K562 (cell line): ENCODE measurements around the gene ARHGEF10L. TPM values are rescaled to one million over a fixed set of nuclear protein-coding genes. Genes with fewer than 3 reads are reported as not detected.

Source experiments
- ATAC-seq: fragments of 200-7000 bp; cut with Tn5 transposase; 3 replicates; pipeline ENCODE4 v1.9.1; 2020; ENCODE audit warnings: moderate library complexity
- BruUV-seq: library from RNA; stranded (reverse); fragments of 400-500 nt; replicated peaks from 2 replicates; lab custom pipeline; 2021; lab: Mats Ljungman, UMichigan
- CTCF ChIA-PET: fragments of 300-600 bp; formaldehyde crosslinking; extraction: SDS; loops from one replicate; lab custom pipeline; 2021; ENCODE audit warnings: low intra/inter-chr PET ratio; lab: Yijun Ruan, JAX
- POLR2A ChIA-PET: fragments of 300-600, 350-650 bp; sonication (Branson Sonifier 250); formaldehyde crosslinking; extraction: SDS; loops from one replicate; lab custom pipeline; 2021; ENCODE audit warnings: antibody characterized with exemption, inconsistent platforms; lab: Yijun Ruan, JAX
- DNase-seq, 4 experiments: peaks; one replicate each; pipeline versions ENCODE4 v3.0.0 to v3.0.0-alpha.2; 2011 to 2018; ENCODE audit warnings: low spot score in 3 of 4, mixed read lengths in 3 of 4; ENCODE audit errors: extremely low read depth in 1 of 4
- FAIRE-seq: peaks from 2 replicates; lab custom pipeline; 2011; peaks lifted over from hg19 to GRCh38; lab: Jason Lieb, UNC
- H2AFZ ChIP-seq: 2 replicates; pipeline ENCODE4 v1.6.0; 2011; ENCODE audit warnings: low read depth, low read length, control low read depth, inconsistent platforms
- H3K27ac ChIP-seq: fragments of 200-600 bp; 3 replicates; pipeline ENCODE4 v1.8.0; 2011; ENCODE audit warnings: low read depth, mild to moderate bottlenecking, control low read depth, inconsistent platforms, low read length, moderate library complexity, mixed read lengths; ENCODE audit errors: extremely low read depth
- H3K27me3 ChIP-seq, 2 experiments: fragments of 300-600 bp in 1 of 2; 2 replicates in 1 of 2; 3 replicates in 1 of 2; pipeline versions ENCODE4 v1.6.0 to v1.8.0; 2011; ENCODE audit warnings: inconsistent platforms in 2 of 2, low read length in 2 of 2, mild to moderate bottlenecking in 1 of 2, mixed read lengths in 1 of 2, moderate library complexity in 1 of 2; ENCODE audit not compliant: control insufficient read depth in 2 of 2, insufficient read depth in 2 of 2
- H3K36me3 ChIP-seq: fragments of 300-600 bp; 3 replicates; pipeline ENCODE4 v1.8.0; 2011; ENCODE audit warnings: mild to moderate bottlenecking, low read length, inconsistent platforms; ENCODE audit not compliant: control insufficient read depth, insufficient read depth
- H3K4me1 ChIP-seq, 2 experiments: fragments of 200-600 bp in 1 of 2; replicated peaks in 1 of 2; 2 replicates in 1 of 2; 3 replicates in 1 of 2; pipeline versions ENCODE4 v1.5.1 to v1.8.0; 2011; ENCODE audit warnings: inconsistent platforms in 2 of 2, low read length in 2 of 2, mild to moderate bottlenecking in 1 of 2, mixed read lengths in 1 of 2, moderate library complexity in 1 of 2; ENCODE audit not compliant: control insufficient read depth in 2 of 2, insufficient read depth in 2 of 2
- H3K4me2 ChIP-seq: 2 replicates; pipeline ENCODE4 v1.6.1; 2011; ENCODE audit warnings: low read length, control low read depth, inconsistent platforms, mixed read lengths; ENCODE audit not compliant: insufficient read depth
- H3K4me3 ChIP-seq: fragments of 200-600 bp; sonication (generic), shearing (Covaris generic); 2 replicates; pipeline ENCODE4 v1.5.1; 2016; ENCODE audit warnings: control low read depth, inconsistent platforms
- H3K79me2 ChIP-seq: fragments of 200-600 bp; 3 replicates; pipeline ENCODE4 v1.8.0; 2011; ENCODE audit warnings: low read length, inconsistent platforms; ENCODE audit not compliant: control insufficient read depth, insufficient read depth
- H3K9ac ChIP-seq, 2 experiments: 2 replicates each; pipeline versions ENCODE4 v1.6.0 to v1.6.1; 2011; ENCODE audit warnings: low read depth in 2 of 2, low read length in 2 of 2, control low read depth in 1 of 2, inconsistent platforms in 1 of 2, mild to moderate bottlenecking in 1 of 2, mixed read lengths in 1 of 2; ENCODE audit not compliant: insufficient read depth in 1 of 2
- H3K9me1 ChIP-seq: one replicate; pipeline ENCODE4 v1.6.0; 2011; ENCODE audit warnings: inconsistent platforms, mild to moderate bottlenecking, low read length, moderate library complexity; ENCODE audit not compliant: control insufficient read depth, insufficient read depth
- H3K9me3 ChIP-seq: replicated peaks from 2 replicates; pipeline ENCODE4 v1.5.1; 2011; ENCODE audit warnings: low read depth, low read length, inconsistent platforms; ENCODE audit not compliant: control insufficient read depth, insufficient read depth
- H4K20me1 ChIP-seq: replicated peaks from 2 replicates; pipeline ENCODE4 v1.6.1; 2011; ENCODE audit warnings: low read length, inconsistent platforms, mixed read lengths; ENCODE audit not compliant: control insufficient read depth, insufficient read depth
- ERF ChIP-seq: fragments of 450-650 bp; formaldehyde crosslinking; IDR thresholded peaks from 2 replicates; pipeline ENCODE4 v1.4.0; 2020; ENCODE audit warnings: mild to moderate bottlenecking, mixed read lengths
- MEIS2 ChIP-seq: fragments of 450-650 bp; IDR thresholded peaks from 2 replicates; pipeline ENCODE4 v1.6.1; 2014; ENCODE audit warnings: mild to moderate bottlenecking; ENCODE audit not compliant: partially characterized antibody
- MTA2 ChIP-seq: fragments of 450-650 bp; IDR thresholded peaks from 2 replicates; pipeline ENCODE4 v1.6.1; 2016; ENCODE audit warnings: low read depth
- PYGO2 ChIP-seq: fragments of 450-650 bp; IDR thresholded peaks from 2 replicates; pipeline ENCODE4 v1.6.1; 2016; ENCODE audit warnings: mild to moderate bottlenecking, missing genetic modification characterization, moderate library complexity, missing compliant biosample characterization
- RFX1 ChIP-seq: fragments of 450-650 bp; IDR thresholded peaks from 2 replicates; pipeline ENCODE4 v1.6.1; 2016; ENCODE audit warnings: mild to moderate bottlenecking, moderate library complexity
- SP1 ChIP-seq: sonication (generic); formaldehyde crosslinking; IDR thresholded peaks from 2 replicates; pipeline ENCODE4 v1.8.1; 2022; ENCODE audit warnings: mild to moderate bottlenecking, missing genetic modification reagents
- WGBS: fragments of 100-300 bp; shearing (Covaris generic); methylation state at CpG from one replicate; pipeline ENCODE4 v1.1.6; 2016; ENCODE audit warnings: low coverage, mixed read lengths; ENCODE audit not compliant: insufficient coverage; ENCODE audit errors: missing lambda C conversion rate; 5-methylcytosine and 5-hydroxymethylcytosine counted together
- in situ Hi-C: fragments of 300-500 bp; cut with MboI; formaldehyde crosslinking; loops from 4 replicates; pipeline ENCODE4 v1.15.0; 2018; ENCODE audit warnings: inconsistent platforms, mixed read lengths
- intact Hi-C: fragments of 100-400 bp; cut with micrococcal nuclease; formaldehyde crosslinking; loops from 2 replicates; pipeline ENCODE4 v1.14.2; 2022
- polyA plus RNA-seq, 8 experiments: library from polyadenylated mRNA; depleted of rRNA in 4 of 8; stranded (reverse) in 5 of 8; unstranded in 3 of 8; fragments of >200 nt; fragmentation: Nextera tagmentation in 2 of 8; fragmentation: Illumina TruSeq in 1 of 8; extraction: Ambion mirVana in 2 of 8; extraction: Trizol in 1 of 8; gene quantifications; 2 replicates each; pipeline versions ENCODE4 v1.2.1 to v1.2.3, GENCODE V29; 2011 to 2014; ENCODE audit warnings: inconsistent platforms in 1 of 8, missing spikeins in 1 of 8
- total RNA-seq, 7 experiments: library from RNA; depleted of rRNA in 6 of 7; stranded (reverse); fragments of >200 nt in 6 of 7; fragmentation: Illumina TruSeq in 2 of 7; extraction: Trizol in 2 of 7; gene quantifications; 2 replicates each; pipeline versions ENCODE4 v1.2.1 to v1.2.3, GENCODE V29; 2011 to 2021; ENCODE audit warnings: low replicate concordance in 1 of 7
- TF ChIP-seq, protein P1 (sequence below): fragments of 250-450 bp; sonication (Bioruptor Pico); IDR thresholded peaks from 2 replicates; pipeline ENCODE4 v1.9.0; 2021; ENCODE audit warnings: mild to moderate bottlenecking, inconsistent platforms

ARHGEF10L gene
- total and polyA plus RNA-seq, 9 of the 15 experiments (the other 6 are each of a cell fraction or from before 2014, with no cell fraction given), result 0.09 to 0.13 TPM; not detected in 7

DNA sequence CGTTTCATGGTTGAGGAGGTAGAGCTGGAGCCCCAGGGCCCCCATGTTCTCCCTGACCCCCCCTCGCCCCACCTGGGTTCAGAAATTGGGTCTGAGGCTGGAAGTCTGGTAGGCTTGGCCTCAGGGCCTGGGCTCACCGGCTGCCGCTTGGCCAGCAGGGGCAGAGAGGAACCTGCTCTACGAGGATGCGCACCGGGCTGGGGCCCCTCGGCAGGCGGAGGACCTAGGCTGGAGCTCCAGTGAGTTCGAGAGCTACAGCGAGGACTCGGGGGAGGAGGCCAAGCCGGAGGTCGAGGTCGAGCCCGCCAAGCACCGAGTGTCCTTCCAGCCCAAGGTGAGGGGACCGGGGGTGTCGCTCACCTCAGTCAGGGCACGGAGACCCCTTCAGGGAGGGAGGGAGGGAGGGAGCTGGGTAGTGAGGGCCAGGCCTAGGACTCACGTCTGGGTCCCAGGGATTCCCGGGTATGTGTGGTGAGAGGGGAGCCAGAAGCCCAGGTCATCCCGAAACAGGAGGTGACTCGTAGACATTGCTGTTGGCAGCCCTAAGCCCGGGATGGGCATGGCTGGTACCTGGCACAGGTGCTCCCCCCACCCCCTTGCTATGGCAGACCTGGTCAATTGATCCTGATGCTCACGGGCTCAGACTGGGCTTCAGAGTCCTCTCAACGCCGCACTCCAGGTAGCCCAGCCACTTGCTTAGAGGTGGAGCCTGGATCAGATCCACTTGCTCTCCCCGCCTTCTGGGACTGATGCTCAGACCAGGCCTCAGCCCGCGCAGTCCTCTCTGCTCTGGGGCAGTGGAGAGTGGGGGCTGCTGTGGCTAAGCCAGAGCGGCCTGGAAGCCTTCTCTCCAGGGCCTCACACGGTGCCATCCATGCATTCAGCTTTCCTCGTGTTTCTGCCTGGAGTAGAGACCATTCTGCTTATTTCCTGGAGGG is 68.4 kb downstream of the ARHGEF10L start (continued):
- TF ChIP-seq, protein P1, sequence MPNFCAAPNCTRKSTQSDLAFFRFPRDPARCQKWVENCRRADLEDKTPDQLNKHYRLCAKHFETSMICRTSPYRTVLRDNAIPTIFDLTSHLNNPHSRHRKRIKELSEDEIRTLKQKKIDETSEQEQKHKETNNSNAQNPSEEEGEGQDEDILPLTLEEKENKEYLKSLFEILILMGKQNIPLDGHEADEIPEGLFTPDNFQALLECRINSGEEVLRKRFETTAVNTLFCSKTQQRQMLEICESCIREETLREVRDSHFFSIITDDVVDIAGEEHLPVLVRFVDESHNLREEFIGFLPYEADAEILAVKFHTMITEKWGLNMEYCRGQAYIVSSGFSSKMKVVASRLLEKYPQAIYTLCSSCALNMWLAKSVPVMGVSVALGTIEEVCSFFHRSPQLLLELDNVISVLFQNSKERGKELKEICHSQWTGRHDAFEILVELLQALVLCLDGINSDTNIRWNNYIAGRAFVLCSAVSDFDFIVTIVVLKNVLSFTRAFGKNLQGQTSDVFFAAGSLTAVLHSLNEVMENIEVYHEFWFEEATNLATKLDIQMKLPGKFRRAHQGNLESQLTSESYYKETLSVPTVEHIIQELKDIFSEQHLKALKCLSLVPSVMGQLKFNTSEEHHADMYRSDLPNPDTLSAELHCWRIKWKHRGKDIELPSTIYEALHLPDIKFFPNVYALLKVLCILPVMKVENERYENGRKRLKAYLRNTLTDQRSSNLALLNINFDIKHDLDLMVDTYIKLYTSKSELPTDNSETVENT (CRISPR knock-in tag), result no peak
- no peak for TF ChIP-seq MEIS2
- TF ChIP-seq ERF, result no peak
- no peak for TF ChIP-seq RFX1
- no peak for TF ChIP-seq SP1

DNA sequence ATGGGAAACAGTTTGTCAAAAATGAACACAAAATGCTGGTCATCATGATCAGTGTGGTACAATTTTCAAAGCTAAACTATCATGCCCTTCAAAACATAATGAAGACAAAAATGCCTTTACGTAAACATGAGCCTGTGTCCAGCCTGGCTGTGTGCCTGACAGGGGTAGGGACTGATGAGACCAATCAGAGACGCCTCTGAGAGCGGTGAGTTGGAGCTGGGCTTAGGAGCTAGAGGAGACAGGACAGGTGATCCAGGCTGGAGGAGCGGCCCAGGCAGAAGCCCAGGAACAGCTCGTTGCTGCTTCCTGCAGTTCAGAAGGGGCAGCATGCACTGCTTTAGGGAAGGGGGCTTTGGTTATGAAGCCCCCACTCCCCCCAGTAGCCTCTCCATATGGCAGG is 70.0 kb downstream of the ARHGEF10L start:
- ATAC-seq (no peak), DNase-seq (no peak), FAIRE-seq (no peak)
- POLR2A ChIA-PET, result no interaction called here
- CTCF ChIA-PET, result interaction anchor here (1.4 kb wide), 1 partner anchor 115 kb away, joined by 4 read pairs; no protein-coding TSS in a partner anchor
- H2AFZ ChIP-seq, result no peak overlapping the region
- no peak overlapping the region for H3K4me2 ChIP-seq
- H4K20me1 ChIP-seq, result peaks cover 11% of the 10 kb centered on the region; the same call in 1 of the 2 replicates
- WGBS, result 2% methylated on average over 5 of the region's 5 CpGs
- BruUV-seq, result no TSS peak
- H3K79me2 ChIP-seq, result no peaks in the 10 kb centered on the region
- H3K9me1 ChIP-seq, result peaks cover 4% of the 10 kb centered on the region
- no peak overlapping the region for H3K4me3 ChIP-seq
- no peaks in the 10 kb centered on the region for H3K9me3 ChIP-seq
- H3K4me1 ChIP-seq, result no peaks in the 10 kb centered on the region
- no peak overlapping the region for H3K27ac ChIP-seq
- H3K27me3 ChIP-seq, result peaks cover 17 to 62% of the 10 kb centered on the region in 2 experiments; a peak in 3 of 5 replicates
- in situ Hi-C loops (loop anchor here (5.0 to 10.0 kb wide), 2 partner anchors 107 to 195 kb away; no protein-coding TSS in a partner anchor), intact Hi-C loops (loop anchor here (10.0 kb wide), 1 partner anchor 485 kb away; no protein-coding TSS in a partner anchor)
- no peak overlapping the region for H3K9ac ChIP-seq
- no peaks in the 10 kb centered on the region for H3K36me3 ChIP-seq
- TF ChIP-seq MTA2, result no peak
- no peak for TF ChIP-seq PYGO2
